ENCODE results near the gene PRMT2.
"Not testable (repeated sequence)": the region's sequence is repeated elsewhere in the genome, so short reads cannot be mapped to it uniquely, and the experiment has no call there.

The PRMT2 gene

DNA sequence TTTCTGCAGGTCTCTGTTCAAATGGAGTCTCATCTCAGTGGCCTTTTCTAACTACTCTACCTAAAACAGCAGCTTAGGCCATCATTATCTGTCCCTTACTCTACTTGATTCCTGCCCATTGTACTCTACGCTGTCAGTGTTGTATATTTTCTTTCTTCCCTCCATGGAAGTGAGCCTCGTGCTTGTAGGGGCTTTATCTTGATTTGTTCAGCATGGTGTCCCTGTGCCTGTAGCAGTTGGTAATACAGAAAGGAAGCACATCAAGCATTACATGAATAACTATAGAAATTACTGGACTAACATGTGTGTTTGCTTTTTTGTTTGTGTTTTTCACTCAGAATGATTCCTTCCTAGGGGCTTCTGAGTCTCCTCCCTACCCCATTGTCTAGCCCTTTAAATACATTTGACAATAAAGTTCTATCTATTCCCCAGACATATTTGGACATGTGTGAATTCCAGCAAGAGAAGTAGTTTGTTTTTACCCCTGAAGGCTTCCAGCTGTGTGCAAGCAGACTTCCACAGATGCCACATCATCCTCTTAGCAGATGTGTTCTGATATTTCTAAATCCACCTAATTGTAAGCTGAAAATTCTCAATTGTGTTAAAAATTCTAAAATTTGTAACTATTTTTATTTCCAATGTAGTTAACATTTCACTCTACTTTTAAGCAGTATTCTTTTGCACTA, 40.3 kb downstream of the PRMT2 start:
- DNase-seq = no peak

DNA sequence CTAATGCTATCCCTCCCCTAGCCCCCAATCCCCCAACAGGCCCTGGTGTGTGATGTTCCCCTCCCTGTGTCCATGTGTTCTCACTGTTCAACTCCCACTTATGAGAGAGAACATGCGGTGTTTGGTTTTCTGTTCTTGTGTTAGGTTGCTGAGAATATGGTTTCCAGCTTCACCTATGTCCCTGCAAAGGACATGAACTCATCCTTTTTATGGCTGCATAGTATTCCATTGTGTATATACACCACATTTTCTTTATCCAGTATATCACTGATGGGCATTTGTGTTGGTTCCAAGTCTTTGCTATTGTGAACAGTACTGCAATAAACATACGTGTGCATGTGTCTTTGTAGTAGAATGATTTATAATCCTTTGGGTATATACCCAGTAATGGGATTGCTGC, 41.1 kb downstream of the PRMT2 start:
- not testable (repeated sequence) for DNase-seq

DNA sequence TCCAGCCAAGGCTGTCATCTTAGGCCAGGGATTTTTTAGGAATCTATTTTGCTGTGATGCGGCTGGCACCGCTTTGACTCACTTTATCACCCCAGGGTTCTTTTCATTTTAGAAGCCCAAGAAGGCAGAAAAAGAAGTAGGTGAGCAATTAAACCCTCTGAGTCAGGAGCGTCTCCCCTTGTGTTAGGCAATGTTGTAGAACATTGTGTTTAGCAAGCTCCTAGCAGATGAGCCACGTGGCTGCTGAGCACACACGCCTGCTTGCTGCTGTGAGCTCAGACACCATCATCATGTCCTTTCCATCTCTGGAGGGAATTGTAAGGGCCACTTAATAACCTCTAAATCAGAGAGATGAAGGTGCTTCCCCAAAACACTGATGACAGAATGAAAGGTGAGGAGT, 46.1 kb downstream of the PRMT2 start:
- not testable (repeated sequence) for DNase-seq

DNA sequence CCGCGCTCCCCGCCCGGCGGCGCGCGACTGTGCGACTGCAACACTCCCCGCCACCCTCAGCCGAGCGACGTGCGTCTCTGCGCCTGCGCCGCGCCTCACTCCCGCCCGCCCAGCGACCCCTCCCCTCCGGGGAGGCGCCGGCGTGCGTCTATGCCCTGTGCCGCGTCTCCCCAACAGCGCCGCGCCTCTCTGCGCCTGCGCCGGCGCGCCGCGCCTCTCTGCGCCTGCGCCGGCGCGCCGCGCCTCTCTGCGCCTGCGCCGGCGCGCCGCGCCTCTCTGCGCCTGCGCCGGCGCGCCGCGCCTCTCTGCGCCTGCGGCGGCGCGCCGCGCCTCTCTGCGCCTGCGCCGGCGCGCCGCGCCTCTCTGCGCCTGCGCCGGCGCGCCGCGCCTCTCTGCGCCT, 63.2 kb downstream of the PRMT2 start:
- not testable (repeated sequence) for DNase-seq

DNA sequence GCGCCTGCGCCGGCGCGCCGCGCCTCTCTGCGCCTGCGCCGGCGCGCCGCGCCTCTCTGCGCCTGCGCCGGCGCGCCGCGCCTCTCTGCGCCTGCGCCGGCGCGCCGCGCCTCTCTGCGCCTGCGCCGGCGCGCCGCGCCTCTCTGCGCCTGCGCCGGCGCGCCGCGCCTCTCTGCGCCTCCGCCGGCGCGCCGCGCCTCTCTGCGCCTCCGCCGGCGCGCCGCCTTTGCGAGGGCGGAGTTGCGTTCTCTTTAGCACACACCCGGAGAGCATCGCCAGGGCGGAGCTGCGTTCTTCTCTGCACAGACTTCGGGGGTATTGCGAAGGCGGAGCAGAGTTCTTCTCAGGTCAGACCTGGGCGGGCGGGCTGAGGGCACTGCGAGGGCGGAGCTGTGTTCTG, 63.6 kb downstream of the PRMT2 start:
- DNase-seq = not testable (repeated sequence)

All from T1000 (cell line).